H4 (cell line): ENCODE results near the gene SAMD8. TPM values are rescaled to one million over a fixed set of nuclear protein-coding genes. Genes with fewer than 3 reads are reported as not detected.
A peak's percentile ranks its signal among the peaks of the same experiment; 100 is the strongest.
"Not testable (repeated sequence)": the region's sequence is repeated elsewhere in the genome, so short reads cannot be mapped to it uniquely, and the experiment has no call there.

Experiments
- DNase-seq: peaks from one replicate; pipeline ENCODE4 v3.0.0-alpha.2; 2015; ENCODE audit warnings: low spot score
- total RNA-seq: library from RNA; depleted of rRNA; stranded (reverse); fragments of >200 nt; shearing (Covaris generic); gene quantifications from 2 replicates; pipeline ENCODE4 v1.2.3, GENCODE V29; 2014; rRNA removed

Gene SAMD8
- total RNA-seq, 1 experiment from 2014 or later, result 11.2 TPM

GRCh38 chr10:75212343-75212742 lies 100.9 kb downstream of the SAMD8 start:
- no peak for DNase-seq

- DNase-seq, result no peak
Observed at GRCh38 chr10:75220274-75220673, 108.8 kb downstream of the SAMD8 start.

DNA sequence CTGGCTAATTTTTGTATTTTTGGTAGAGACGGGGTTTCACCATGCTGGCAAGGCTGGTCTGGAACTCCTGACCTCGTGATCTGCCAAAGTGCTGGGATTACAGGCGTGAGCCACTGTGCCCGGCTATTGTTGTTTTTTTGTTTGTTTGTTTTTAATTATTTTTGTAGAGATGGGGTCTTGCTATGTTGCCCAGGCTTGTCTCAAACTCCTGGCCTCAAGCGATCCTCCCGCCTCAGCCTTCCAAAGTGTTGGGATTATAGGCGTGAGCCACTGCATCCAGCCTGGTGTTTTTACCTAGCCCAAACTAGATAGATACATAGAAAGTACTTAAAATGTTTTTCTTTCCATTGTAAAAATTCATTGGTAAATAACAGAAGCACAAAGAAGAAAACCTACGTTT lies 110.0 kb downstream of the SAMD8 start:
- DNase-seq, result not testable (repeated sequence)

DNA sequence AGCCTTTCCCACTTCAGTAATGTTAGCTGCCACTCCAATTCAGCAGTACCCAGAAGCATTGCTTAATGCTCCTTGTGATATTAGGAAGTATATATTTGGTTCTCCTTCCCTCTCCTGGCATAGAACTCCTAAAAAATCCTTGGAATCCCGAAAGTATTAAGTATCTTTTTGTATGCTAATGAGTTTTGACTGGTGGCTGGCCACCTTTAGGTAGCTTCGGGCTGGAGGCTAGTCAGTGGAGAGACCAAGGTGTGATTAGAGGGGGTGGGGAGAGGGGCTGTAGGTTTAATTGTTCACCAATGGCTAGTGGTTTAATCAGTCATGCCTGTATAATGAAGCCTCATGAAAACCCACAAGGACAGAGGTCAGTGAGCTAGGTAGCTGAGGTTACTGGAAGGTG lies 112.1 kb downstream of the SAMD8 start:
- DNase-seq, result no peak

DNA sequence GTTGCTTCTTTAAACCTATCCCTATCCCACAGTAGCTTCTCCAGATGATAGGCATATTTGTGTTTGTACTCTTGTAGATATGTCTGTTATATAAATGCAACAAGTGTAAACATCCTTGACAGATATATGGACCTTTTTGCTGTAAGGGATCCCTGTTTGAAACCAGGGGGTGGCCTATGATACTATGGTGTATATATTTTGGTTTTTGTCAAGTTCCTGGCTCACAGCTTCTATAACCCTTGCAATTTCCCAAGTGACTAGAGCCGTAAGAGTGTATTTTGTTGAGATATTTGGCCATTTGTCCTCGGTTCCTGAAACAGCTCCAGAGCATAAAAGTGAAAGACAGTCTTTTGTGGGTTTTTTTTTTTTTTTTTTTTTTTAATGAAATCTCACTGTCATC lies 114.6 kb downstream of the SAMD8 start:
- DNase-seq, result no peak

DNA sequence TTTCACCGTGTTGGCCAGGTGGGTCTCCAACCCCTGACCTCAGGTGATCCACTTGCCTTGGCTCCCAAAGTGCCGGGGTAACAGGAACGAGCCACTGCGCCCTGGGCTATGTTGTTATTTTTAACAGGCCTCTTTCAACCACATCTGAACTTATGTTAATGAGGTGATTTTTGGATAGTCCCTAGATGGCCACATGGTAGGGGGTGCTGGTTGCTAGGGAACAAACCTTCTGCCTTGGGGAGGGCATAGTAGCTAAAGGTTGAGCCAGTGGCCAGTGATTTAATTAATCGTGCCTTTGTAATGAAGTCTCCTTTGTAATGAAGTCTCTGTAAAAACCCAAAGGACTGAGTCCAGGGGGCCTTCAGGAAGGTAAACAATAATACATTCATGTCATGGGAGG lies 115.2 kb downstream of the SAMD8 start:
- DNase-seq, result no peak

- no peak for DNase-seq
Observed at GRCh38 chr10:75228278-75228677, 116.8 kb downstream of the SAMD8 start.

DNA sequence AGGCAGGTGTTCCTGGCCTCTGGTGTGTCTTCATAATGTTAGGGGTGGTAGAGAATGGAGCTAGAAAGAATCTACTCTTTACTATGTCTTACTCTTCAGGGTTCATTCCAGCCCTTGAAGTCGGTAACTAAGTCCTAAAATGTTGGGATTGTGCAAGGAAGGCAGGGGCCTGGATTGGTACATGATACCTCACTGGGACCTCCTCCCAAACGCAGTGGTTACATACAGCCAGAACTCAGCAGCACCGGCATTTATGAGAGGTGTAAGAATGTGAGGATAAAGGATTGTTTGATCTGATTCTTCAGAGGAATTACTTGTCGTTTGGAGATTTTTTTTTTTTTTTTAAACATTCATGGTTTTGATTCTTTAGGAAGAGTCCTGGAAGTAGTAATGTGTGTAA lies 117.4 kb downstream of the SAMD8 start:
- no peak for DNase-seq

- DNase-seq, result no peak
Observed at GRCh38 chr10:75229971-75230370, 118.5 kb downstream of the SAMD8 start.

- DNase-seq, result peak; percentile 78
Observed at GRCh38 chr10:75230600-75231038, 119.2 kb downstream of the SAMD8 start.

Other genes starting within 250 kb of the SAMD8 start
- gene VDAC2, start 99.1 kb downstream of the SAMD8 start, total RNA-seq, result 230 and 259 TPM in 2 replicates
- 7.9 and 19.9 TPM in 2 replicates for gene COMTD1, start 124.3 kb downstream of the SAMD8 start, total RNA-seq